MM.1S (cell line): ENCODE data around the gene ETV7.

Experiments used
- DNase-seq: peaks from one replicate; pipeline ENCODE4 v3.0.0-alpha.2; 2015
- H2AFZ ChIP-seq: fragments of 300-600 bp; sonication (generic); 2 replicates; pipeline ENCODE4 v1.6.0; 2016; ENCODE audit warnings: antibody characterized with exemption, low read length
- H3F3A ChIP-seq: fragments of 300-600 bp; sonication (generic); 2 replicates; pipeline ENCODE4 v1.6.1; 2016; ENCODE audit warnings: mild to moderate bottlenecking, antibody characterized with exemption, low read length, moderate library complexity, mixed read lengths; ENCODE audit not compliant: insufficient read depth
- H3K27ac ChIP-seq: fragments of 300-600 bp; sonication (generic); 2 replicates; pipeline ENCODE4 v1.5.1; 2016; ENCODE audit warnings: mild to moderate bottlenecking, low read length
- H3K27me3 ChIP-seq: fragments of 300-600 bp; sonication (generic); replicated peaks from 2 replicates; pipeline ENCODE4 v1.6.0; 2016; ENCODE audit warnings: low read length; ENCODE audit not compliant: insufficient read depth
- H3K36me3 ChIP-seq: fragments of 300-600 bp; sonication (generic); replicated peaks from 2 replicates; pipeline ENCODE4 v1.6.1; 2016; ENCODE audit warnings: mild to moderate bottlenecking, low read length, mixed read lengths; ENCODE audit not compliant: insufficient read depth
- H3K4me1 ChIP-seq: fragments of 300-600 bp; sonication (generic); 2 replicates; pipeline ENCODE4 v1.6.1; 2016; ENCODE audit warnings: low read length, mixed read lengths
- H3K4me2 ChIP-seq: fragments of 300-600 bp; sonication (generic); 2 replicates; pipeline ENCODE4 v1.6.0; 2016; ENCODE audit warnings: low read depth, low read length
- H3K4me3 ChIP-seq: fragments of 300-600 bp; sonication (generic); 2 replicates; pipeline ENCODE4 v1.5.1; 2016; ENCODE audit warnings: low read length, mixed read lengths
- H3K79me2 ChIP-seq: fragments of 300-600 bp; sonication (generic); 2 replicates; pipeline ENCODE4 v1.6.1; 2016; ENCODE audit warnings: mixed run types, low read length, mixed read lengths
- H3K9ac ChIP-seq: fragments of 300-600 bp; sonication (generic); 2 replicates; pipeline ENCODE4 v1.6.1; 2016; ENCODE audit warnings: low read length, mixed read lengths
- H3K9me2 ChIP-seq: fragments of 300-600 bp; sonication (generic); replicated peaks from 2 replicates; pipeline ENCODE4 v1.6.1; 2016; ENCODE audit warnings: mild to moderate bottlenecking, low read length, mixed read lengths; ENCODE audit not compliant: insufficient read depth
- H3K9me3 ChIP-seq: fragments of 300-600 bp; sonication (generic); replicated peaks from 2 replicates; pipeline ENCODE4 v1.6.1; 2016; ENCODE audit warnings: mild to moderate bottlenecking, low read length, mixed read lengths; ENCODE audit not compliant: insufficient read depth
- H4K20me1 ChIP-seq: fragments of 300-600 bp; sonication (generic); 2 replicates; pipeline ENCODE4 v1.6.1; 2016; ENCODE audit warnings: mild to moderate bottlenecking, low read length, moderate library complexity, mixed read lengths; ENCODE audit not compliant: insufficient read depth
- EZH2 ChIP-seq: fragments of 300-600 bp; sonication (generic); optimal IDR thresholded peaks from 2 replicates; pipeline ENCODE3; 2017; ENCODE audit warnings: low read depth, mild to moderate bottlenecking, antibody characterized with exemption, low read length, mixed read lengths
- EZH2phosphoT487 ChIP-seq: fragments of 300-600 bp; sonication (generic); IDR thresholded peaks from 2 replicates; pipeline ENCODE4 v1.6.1; 2018; ENCODE audit warnings: antibody characterized with exemption, low read length
- TF ChIP-seq, protein P1 (sequence below): fragments of 300-600 bp; sonication (generic); IDR thresholded peaks from 2 replicates; pipeline ENCODE4 v1.5.1; 2016; ENCODE audit warnings: antibody characterized with exemption, low read length, mixed read lengths

The ETV7 gene

DNA sequence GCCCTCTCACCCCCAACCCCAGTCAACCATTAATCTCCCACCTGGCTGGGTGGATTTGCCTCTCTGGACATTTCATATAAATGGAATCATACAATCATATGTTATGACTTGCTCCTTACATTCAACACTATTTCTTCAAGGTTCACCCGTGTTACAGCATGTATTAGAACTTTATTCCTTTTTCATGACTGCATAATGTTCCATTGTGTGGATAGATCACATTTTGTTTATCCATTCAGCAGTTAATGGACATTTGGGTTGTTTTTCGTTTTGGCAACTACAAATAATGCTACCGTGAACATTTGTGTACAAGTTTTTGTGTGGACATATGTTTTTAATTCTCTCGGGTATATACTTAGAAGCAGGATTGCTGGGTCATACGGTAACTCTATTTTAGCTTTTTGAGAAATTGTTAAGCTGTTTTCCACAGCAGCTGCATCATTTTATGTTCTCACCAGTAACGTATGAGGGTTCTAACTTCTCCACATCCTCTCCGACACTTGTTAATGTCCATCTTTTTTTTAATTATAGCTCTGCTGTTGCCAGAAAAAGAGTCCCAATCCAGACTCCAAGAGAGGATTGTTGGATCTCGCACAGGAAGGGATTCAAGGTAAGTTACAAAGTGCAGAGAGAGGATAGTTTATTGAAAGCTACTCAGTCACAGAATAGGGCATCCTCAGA, 34.9 kb downstream of the ETV7 start:
- Histone ChIP-seq H3F3A (no peaks in the 10 kb centered on the region), H3K4me2 (no peak overlapping the region), H3K9ac (no peak overlapping the region), H3K27me3 (no peaks in the 10 kb centered on the region), H3K4me3 (no peak overlapping the region), H3K9me3 (no peaks in the 10 kb centered on the region), H2AFZ (no peak overlapping the region), H3K36me3 (no peaks in the 10 kb centered on the region), H3K27ac (no peak overlapping the region), H3K79me2 (no peaks in the 10 kb centered on the region), H3K9me2 (no peaks in the 10 kb centered on the region), H4K20me1 (no peaks in the 10 kb centered on the region), H3K4me1 (peaks cover 8% of the 10 kb centered on the region; the same call in 1 of the 2 replicates)
- no peak for DNase-seq
- TF ChIP-seq, protein P1, sequence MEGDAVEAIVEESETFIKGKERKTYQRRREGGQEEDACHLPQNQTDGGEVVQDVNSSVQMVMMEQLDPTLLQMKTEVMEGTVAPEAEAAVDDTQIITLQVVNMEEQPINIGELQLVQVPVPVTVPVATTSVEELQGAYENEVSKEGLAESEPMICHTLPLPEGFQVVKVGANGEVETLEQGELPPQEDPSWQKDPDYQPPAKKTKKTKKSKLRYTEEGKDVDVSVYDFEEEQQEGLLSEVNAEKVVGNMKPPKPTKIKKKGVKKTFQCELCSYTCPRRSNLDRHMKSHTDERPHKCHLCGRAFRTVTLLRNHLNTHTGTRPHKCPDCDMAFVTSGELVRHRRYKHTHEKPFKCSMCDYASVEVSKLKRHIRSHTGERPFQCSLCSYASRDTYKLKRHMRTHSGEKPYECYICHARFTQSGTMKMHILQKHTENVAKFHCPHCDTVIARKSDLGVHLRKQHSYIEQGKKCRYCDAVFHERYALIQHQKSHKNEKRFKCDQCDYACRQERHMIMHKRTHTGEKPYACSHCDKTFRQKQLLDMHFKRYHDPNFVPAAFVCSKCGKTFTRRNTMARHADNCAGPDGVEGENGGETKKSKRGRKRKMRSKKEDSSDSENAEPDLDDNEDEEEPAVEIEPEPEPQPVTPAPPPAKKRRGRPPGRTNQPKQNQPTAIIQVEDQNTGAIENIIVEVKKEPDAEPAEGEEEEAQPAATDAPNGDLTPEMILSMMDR, result no peak
- no peak for TF ChIP-seq EZH2phosphoT487
- no peak for TF ChIP-seq EZH2

- TF ChIP-seq EZH2 (no peak), EZH2phosphoT487 (no peak)
- TF ChIP-seq, protein P1, result no peak
- no peak overlapping the region for H3K4me3 ChIP-seq
- H3K4me1 ChIP-seq, result peaks cover 8% of the 10 kb centered on the region; the same call in 1 of the 2 replicates
- no peak overlapping the region for H3K9ac ChIP-seq
- H3K36me3 ChIP-seq, result no peaks in the 10 kb centered on the region
- no peaks in the 10 kb centered on the region for H3K27me3 ChIP-seq
- no peak for DNase-seq
- H3K79me2 ChIP-seq, result no peaks in the 10 kb centered on the region
- H4K20me1 ChIP-seq, result no peaks in the 10 kb centered on the region
- H3K27ac ChIP-seq, result no peak overlapping the region
- no peaks in the 10 kb centered on the region for H3F3A ChIP-seq
- no peaks in the 10 kb centered on the region for H3K9me3 ChIP-seq
- H2AFZ ChIP-seq, result no peak overlapping the region
- H3K9me2 ChIP-seq, result no peaks in the 10 kb centered on the region
- no peak overlapping the region for H3K4me2 ChIP-seq
Observed at GRCh38 chr6:36350681-36351571, 36.5 kb downstream of the ETV7 start.

GRCh38 chr6:36350082-36350481, 37.4 kb downstream of the ETV7 start:
- H3K4me1 ChIP-seq, result peaks cover 8% of the 10 kb centered on the region; the same call in 1 of the 2 replicates
- no peak overlapping the region for H3K9ac ChIP-seq
- H3K27ac ChIP-seq, result no peak overlapping the region
- H3K79me2 ChIP-seq, result no peaks in the 10 kb centered on the region
- TF ChIP-seq EZH2phosphoT487 (no peak), EZH2 (no peak)
- TF ChIP-seq, protein P1, result no peak
- no peak for DNase-seq
- H3K27me3 ChIP-seq, result no peaks in the 10 kb centered on the region
- H3F3A ChIP-seq, result no peaks in the 10 kb centered on the region
- H3K4me3 ChIP-seq, result no peak overlapping the region
- H2AFZ ChIP-seq, result no peak overlapping the region
- H3K4me2 ChIP-seq, result no peak overlapping the region
- H4K20me1 ChIP-seq, result no peaks in the 10 kb centered on the region
- H3K9me2 ChIP-seq, result no peaks in the 10 kb centered on the region
- no peaks in the 10 kb centered on the region for H3K9me3 ChIP-seq
- H3K36me3 ChIP-seq, result no peaks in the 10 kb centered on the region
